Measurements from ENCODE around the gene HCST. TPM values are rescaled to one million over a fixed set of nuclear protein-coding genes. Genes with fewer than 3 reads are reported as not detected.

Gene HCST
- total RNA-seq, 3 donors from 2014 or later: 4.6 to 8.2 (median 7.9) TPM

GRCh38 chr19:35882114-35882832, 20.1 kb upstream of the HCST start:
- peak in 1 of 3 donors; percentile 83 for DNase-seq
- Histone ChIP-seq H3K36me3 (ENCODE audit: low read depth) (no peaks in the 10 kb centered on the region), H3K9me3 (no peaks in the 10 kb centered on the region), H3K4me1 (ENCODE audit: low read depth) (no peaks in the 10 kb centered on the region), H3K4me3 (no peak overlapping the region)
- intact Hi-C loops (cut with DNase I, micrococcal nuclease): loop anchor here (5.0 to 10.0 kb wide), 2 partner anchors 50 to 53 kb away; partner anchors contain the start of gene LRFN3 (in 1 of the 2)
- no peak for TF ChIP-seq CTCF (IDR thresholded peaks at IDR 0.05)
- peak; percentile 60 for ATAC-seq

GRCh38 chr19:35883882-35884281, 18.4 kb upstream of the HCST start:
- no peak for TF ChIP-seq CTCF (IDR thresholded peaks at IDR 0.05)
- Histone ChIP-seq H3K4me1 (ENCODE audit: low read depth) (no peaks in the 10 kb centered on the region), H3K4me3 (no peak overlapping the region), H3K9me3 (no peaks in the 10 kb centered on the region), H3K36me3 (ENCODE audit: low read depth) (no peaks in the 10 kb centered on the region)
- intact Hi-C loops (cut with DNase I, micrococcal nuclease): loop anchor here (5.0 to 10.0 kb wide), 2 partner anchors 48 to 51 kb away; partner anchors contain the start of gene LRFN3 (in 1 of the 2)
- ATAC-seq (no peak), DNase-seq (no peak)

- H3K36me3 ChIP-seq (ENCODE audit: low read depth): no peaks in the 10 kb centered on the region
- H3K4me3 ChIP-seq: no peak overlapping the region
- H3K4me1 ChIP-seq (ENCODE audit: low read depth): no peaks in the 10 kb centered on the region
- TF ChIP-seq CTCF (IDR thresholded peaks at IDR 0.05): no peak
- ATAC-seq (no peak), DNase-seq (no peak)
- intact Hi-C loops (cut with DNase I, micrococcal nuclease): loop anchor here in 1 of 2 donors (10.0 kb wide), 1 partner anchor 50 kb away; the partner anchor contains the start of gene LRFN3
- H3K9me3 ChIP-seq: no peaks in the 10 kb centered on the region
Observed at GRCh38 chr19:35885225-35885738, 17.0 kb upstream of the HCST start.

- Histone ChIP-seq H3K4me1 (ENCODE audit: low read depth) (no peaks in the 10 kb centered on the region), H3K4me3 (no peak overlapping the region), H3K36me3 (ENCODE audit: low read depth) (no peaks in the 10 kb centered on the region), H3K9me3 (no peaks in the 10 kb centered on the region)
- ATAC-seq (no peak), DNase-seq (no peak)
- TF ChIP-seq CTCF (IDR thresholded peaks at IDR 0.05): no peak
- intact Hi-C loops (cut with DNase I, micrococcal nuclease): loop anchor here in 1 of 2 donors (10.0 kb wide), 1 partner anchor 49 kb away; the partner anchor contains the start of gene LRFN3
Observed at GRCh38 chr19:35885904-35886303, 16.4 kb upstream of the HCST start.

GRCh38 chr19:35887197-35887596, 15.1 kb upstream of the HCST start:
- Histone ChIP-seq H3K4me1 (ENCODE audit: low read depth) (no peaks in the 10 kb centered on the region), H3K9me3 (no peaks in the 10 kb centered on the region), H3K36me3 (ENCODE audit: low read depth) (no peaks in the 10 kb centered on the region), H3K4me3 (no peak overlapping the region)
- intact Hi-C loops (cut with DNase I, micrococcal nuclease): loop anchor here in 1 of 2 donors (10.0 kb wide), 1 partner anchor 48 kb away; the partner anchor contains the start of gene LRFN3
- ATAC-seq (no peak), DNase-seq (no peak)
- no peak for TF ChIP-seq CTCF (IDR thresholded peaks at IDR 0.05)

Data from mucosa of descending colon (tissue), 3 donors.